ENCODE data around the gene SPARC. TPM values are rescaled to one million over a fixed set of nuclear protein-coding genes. Genes with fewer than 3 reads are reported as not detected.

The SPARC gene, protein sequence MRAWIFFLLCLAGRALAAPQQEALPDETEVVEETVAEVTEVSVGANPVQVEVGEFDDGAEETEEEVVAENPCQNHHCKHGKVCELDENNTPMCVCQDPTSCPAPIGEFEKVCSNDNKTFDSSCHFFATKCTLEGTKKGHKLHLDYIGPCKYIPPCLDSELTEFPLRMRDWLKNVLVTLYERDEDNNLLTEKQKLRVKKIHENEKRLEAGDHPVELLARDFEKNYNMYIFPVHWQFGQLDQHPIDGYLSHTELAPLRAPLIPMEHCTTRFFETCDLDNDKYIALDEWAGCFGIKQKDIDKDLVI
- polyA plus RNA-seq (2013, experiment 1 of 2; ENCODE audit: insufficient read length): 14,865 TPM
- 14,945 TPM for polyA plus RNA-seq (2013, experiment 2 of 2; ENCODE audit: insufficient read length)

GRCh38 chr5:151686674-151687407 lies at the start of gene SPARC:
SPARC (minus strand) TSS chr5:151686915; CDS start chr5:151676188, 10,727 bp downstream.
- DNase-seq: peak; percentile 98

- DNase-seq: no peak
Observed at GRCh38 chr5:151735646-151736045, 48.9 kb upstream of the SPARC start.

- no peak for DNase-seq
Observed at GRCh38 chr5:151734064-151734408, 47.3 kb upstream of the SPARC start.

DNA sequence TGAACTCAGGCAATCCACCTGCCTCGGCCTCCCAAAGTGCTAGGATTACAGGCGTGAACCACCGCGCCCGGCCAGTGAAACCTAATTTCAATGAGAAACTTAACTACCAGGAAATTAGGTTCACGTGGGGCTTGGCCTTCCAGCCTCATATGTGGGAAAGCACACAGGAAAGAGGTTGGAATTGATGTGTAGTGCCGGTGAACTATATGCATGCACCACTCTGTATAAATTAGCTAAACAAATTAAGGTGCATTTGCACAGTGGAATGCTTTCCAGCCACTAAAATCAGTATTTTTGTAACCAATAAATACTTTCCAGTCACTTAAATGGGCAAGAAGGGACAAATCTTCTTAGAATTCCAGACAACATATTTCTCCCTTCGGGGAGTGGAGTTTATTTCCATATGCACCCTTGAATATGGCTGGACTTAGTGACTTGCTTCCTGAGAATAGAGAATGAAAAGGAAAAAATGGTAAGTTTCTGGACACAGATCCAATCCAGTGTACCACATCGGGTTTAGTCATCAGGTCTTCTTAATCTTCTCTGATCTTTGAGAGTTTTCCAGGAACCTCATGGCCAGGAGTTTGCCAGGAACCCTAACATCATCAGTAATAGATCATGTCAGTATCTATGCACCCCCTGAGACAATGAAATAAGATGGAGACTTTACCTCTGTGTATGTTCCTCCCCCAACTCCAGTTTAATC lies 46.8 kb upstream of the SPARC start:
- peak; percentile 38 for DNase-seq

- no peak for DNase-seq
Observed at GRCh38 chr5:151730381-151730780, 43.7 kb upstream of the SPARC start.

- DNase-seq: peak; percentile 62
Observed at GRCh38 chr5:151729597-151729996, 42.9 kb upstream of the SPARC start.

- no peak for DNase-seq
Observed at GRCh38 chr5:151724360-151724759, 37.6 kb upstream of the SPARC start.

DNA sequence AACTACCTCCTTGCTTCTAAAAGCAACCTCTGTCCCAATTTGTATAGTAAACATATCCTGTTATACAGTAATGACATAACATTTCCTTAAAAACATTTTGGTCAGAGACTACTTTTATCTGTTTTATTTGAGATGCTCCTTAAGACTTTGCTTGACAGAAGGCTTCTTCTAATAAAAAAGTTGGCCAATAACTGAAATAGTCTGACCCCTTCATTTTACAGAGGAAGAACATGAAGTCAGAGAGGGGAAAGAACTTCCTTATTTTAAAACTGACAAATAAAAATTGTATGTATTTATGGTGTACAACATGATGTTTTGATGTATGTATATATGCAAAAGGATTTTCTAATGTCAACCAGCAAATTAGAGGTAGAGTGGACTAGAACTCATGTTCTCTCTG lies 35.8 kb upstream of the SPARC start:
- no peak for DNase-seq

DNA sequence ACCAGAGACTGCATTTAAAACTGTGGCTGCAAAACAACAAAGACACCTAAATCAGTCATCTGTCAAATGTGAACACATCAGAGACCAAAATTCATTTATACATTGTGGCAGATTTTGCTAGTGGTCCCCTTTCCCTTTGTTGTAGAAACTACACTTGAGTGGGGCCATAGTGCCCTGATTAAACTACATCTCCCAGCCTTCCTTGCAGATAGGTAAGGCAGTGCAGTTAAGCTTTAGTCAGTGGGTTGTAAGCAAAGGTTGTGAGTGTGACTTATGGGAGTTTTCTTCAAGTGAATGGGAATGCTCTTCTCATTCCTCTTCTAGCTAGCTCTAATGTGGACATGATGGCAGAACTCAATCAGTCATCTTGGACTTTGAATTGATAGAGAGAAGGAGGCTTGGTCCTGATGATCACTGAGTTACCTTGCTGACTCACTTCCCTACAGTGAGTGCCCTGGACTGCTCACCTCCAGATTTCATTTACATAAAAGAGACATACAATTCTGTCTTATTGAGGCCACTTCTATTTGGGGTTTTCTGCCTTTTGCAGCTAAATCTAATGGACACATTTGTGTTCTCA lies 35.2 kb upstream of the SPARC start:
- DNase-seq: no peak

DNA sequence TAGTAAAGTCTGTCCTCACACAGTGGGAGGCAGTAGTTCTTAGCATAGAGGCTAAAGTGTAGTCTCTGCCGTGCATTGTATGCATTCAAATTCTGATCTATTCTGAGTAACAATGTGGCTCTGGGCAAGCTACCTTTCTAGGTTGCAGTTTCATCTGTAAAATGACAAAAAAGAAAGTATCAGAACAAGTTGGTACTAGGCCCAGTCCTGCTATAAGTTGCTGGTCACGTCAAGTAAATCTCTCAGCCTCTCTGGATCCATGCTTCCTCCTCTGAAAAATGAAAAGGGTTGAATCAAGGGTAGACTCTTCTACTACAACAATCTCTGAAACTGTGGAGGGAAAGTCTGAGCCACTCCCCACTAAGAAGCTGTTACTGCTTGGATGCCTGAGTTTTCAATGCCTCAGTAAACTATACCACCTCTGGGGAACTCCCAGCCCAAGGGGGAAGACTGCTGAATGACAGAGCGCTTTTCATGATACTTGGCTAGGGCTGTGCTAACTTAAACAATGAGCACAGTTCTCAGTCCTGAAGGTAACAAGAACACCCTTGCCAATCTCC lies 34.5 kb upstream of the SPARC start:
- DNase-seq: no peak

DNA sequence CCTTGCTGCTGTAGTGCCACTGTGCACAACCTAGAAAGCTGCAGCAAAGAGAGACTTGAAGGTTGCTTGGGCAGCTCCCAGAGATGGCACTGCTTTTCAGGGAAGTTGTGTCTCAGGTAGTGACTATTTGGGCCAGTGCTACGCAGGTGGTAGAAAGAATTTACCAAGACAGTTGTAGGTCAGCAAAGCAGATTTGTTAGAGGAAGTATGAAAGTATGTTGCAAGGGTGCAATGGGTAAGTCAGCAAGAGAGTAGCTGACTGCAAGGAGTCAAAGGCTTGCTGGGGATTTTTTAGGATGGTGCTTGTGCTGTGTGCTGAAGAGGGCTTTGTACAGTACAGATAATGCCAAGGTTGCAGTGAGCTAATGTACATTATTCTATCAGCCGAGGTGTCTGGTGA lies 33.5 kb upstream of the SPARC start:
- DNase-seq: no peak

- peak; percentile 66 for DNase-seq
Observed at GRCh38 chr5:151719228-151720000, 32.7 kb upstream of the SPARC start.

DNA sequence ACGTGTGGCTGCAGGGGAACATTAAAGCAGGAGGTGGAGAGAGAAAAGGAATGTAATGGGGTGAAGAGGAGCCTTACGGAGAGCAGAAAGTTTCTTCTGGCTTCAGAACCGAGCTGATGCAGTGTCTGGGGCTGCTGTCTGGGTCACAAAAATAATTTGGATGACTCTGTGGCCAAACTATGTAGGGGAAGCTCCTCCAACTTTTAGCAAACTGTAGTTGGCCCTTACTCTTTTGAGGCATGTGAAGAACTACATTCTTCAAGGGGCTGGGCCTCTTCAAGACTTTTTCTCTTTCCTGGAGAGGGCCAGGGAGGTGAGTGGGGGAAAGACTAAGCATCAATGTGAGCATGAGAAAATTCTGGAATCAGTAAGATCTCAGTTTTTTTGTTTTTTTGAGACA lies 31.9 kb upstream of the SPARC start:
- DNase-seq: peak; percentile 95

DNA sequence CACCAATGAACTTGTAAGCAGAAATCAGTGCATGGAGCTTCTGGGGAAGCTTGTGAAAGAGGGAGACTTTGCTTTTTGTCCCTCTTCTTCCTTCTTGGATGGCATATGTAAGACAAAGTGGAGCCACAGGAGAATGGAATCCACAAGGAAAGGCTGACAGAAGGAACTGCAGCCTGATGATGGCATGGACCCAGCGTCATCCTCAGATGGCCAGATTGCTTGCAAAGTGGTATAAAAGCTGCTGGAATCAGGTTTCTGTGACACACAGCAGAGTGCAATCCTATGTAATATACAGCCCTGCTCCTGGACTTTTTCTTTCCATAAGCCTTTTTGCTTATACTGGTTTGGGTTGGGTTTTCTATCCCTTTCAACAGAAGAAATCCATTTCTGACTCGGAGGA lies 31.4 kb upstream of the SPARC start:
- peak; percentile 79 for DNase-seq

GRCh38 chr5:151717416-151717815 lies 30.7 kb upstream of the SPARC start:
- DNase-seq: peak; percentile 46

DNA sequence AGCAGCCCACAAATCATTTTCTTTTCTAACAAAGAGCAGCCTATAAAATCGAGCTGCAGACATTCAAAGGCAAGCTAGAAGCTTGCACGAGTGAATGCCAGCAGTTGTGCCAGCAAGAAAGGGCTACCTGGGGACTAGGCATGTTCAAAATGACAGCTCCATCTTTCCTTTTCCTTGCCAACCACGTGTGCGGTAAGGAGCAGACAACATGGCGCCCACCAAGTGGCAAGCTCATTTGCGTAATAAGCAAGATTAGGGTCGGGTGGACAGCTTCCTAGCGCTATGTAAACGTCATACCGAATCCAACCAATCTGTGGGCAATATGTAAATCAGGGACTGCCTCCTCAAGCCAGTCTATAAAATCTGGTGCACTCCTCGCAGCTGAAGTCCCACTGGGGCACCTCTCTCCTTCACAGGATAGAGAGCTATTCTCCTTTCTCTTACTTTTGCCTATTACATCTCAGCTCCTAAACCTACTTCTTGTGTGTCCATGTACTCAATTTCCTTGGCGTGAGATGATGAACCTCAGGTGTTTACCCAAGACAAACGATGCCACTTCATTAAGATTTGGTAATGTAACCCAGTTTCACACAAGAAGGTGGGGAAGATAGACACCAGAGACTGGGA lies 22.5 kb upstream of the SPARC start:
- DNase-seq: no peak

DNA sequence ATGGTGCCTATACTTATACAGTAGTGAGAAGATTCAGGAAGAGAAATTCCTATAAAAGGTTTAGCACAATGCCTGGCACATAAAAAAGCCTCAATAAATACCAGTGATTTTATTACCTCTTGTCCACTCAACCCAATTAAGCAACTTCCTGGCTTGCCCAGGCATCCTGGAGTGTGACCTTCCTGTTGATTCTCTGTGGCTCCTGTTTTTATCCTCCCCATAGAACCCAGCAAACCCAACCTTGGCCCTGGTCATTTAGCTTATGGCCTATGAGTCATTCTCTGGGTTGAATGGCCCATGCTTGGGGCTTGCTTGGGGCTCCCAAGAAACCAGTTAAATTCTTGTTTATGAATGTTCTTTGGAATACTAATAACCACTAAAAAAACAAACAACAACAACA lies 21.4 kb upstream of the SPARC start:
- DNase-seq: no peak

DNA sequence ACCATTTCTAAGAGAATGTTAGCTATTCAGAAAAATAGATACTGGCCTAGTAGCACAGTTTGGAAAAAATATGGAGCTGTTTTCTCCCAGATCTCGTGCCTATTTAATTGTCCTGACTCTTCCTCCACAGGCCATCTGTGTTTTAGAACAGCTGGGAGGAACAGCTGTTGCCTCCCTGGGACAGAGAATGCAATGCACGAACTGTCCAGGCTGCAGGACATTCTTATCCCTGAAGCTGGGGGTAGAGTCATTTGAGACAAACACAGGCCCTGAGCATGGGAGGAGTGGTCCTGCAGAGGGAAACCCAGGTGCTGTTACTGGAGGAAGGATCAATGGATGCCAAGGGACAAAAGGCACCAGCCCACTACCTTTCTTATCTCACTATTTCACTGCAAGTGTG lies 20.9 kb upstream of the SPARC start:
- no peak for DNase-seq

DNA sequence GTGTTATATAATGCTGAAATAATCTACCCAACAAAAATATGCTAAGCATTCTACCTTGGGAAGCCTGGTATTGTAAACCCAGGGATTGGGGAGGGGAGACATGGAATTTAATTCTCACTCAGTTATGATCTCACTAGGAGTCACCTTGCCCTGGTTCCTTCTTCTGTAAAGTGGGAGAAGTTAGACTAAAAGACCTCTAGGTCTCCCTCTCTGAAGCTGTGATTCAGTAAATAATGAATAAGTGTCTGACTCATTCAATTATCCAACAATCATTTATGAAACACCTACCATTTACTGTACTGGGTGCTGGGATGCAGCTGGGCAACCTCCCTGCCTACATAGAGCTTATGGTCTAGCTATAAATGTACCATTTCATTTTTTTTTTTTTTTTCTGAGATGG lies 20.2 kb upstream of the SPARC start:
- no peak for DNase-seq

- DNase-seq: no peak
Observed at GRCh38 chr5:151703780-151704179, 17.1 kb upstream of the SPARC start.

GRCh38 chr5:151703227-151703626 lies 16.5 kb upstream of the SPARC start:
- no peak for DNase-seq

DNA sequence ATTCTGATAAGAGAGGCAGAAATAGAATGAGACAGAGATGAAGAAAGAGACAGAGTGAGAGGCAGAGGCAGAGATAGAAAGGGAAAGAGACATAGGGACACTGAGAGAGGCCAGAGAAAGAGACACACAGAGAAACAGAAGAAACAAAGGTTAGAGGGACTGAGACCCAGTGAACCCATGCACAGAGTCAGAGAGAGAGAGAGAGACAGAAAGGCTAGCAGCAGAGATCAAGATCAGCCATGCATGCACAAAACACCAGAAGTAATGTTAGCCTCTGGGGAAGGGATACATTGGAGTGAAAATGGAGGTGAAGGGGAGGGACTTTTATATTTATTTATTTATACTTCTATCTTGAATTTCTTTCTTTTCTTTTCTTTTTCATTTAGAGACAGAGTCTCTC lies 14.1 kb upstream of the SPARC start:
- DNase-seq: no peak
